Measurements from ENCODE around the gene MME.
"Not testable (repeated sequence)": the region's sequence is repeated elsewhere in the genome, so short reads cannot be mapped to it uniquely, and the experiment has no call there.

Gene MME

GRCh38 chr3:155190691-155191090, 110.6 kb downstream of the MME start:
- no peak for DNase-seq

GRCh38 chr3:155192957-155193746, 113.0 kb downstream of the MME start:
- DNase-seq, result no peak

GRCh38 chr3:155193868-155194267, 113.7 kb downstream of the MME start:
- DNase-seq, result no peak

- no peak for DNase-seq
Measured at GRCh38 chr3:155194973-155195957, 115.1 kb downstream of the MME start.

GRCh38 chr3:155196131-155197021, 116.3 kb downstream of the MME start:
- DNase-seq, result no peak

- no peak for DNase-seq
Measured at GRCh38 chr3:155197786-155198185, 117.7 kb downstream of the MME start.

- DNase-seq, result no peak
Measured at GRCh38 chr3:155202626-155203025, 122.5 kb downstream of the MME start.

- no peak for DNase-seq
Measured at GRCh38 chr3:155204851-155205250, 124.7 kb downstream of the MME start.

GRCh38 chr3:155208183-155208800, 128.2 kb downstream of the MME start:
- no peak for DNase-seq

GRCh38 chr3:155210736-155211135, 130.6 kb downstream of the MME start:
- DNase-seq, result no peak

- DNase-seq, result no peak
Measured at GRCh38 chr3:155211266-155211665, 131.1 kb downstream of the MME start.

- no peak for DNase-seq
Measured at GRCh38 chr3:155211940-155212339, 131.8 kb downstream of the MME start.

GRCh38 chr3:155216007-155216406, 135.9 kb downstream of the MME start:
- not testable (repeated sequence) for DNase-seq

GRCh38 chr3:155217591-155217990, 137.5 kb downstream of the MME start:
- no peak for DNase-seq

- no peak for DNase-seq
Measured at GRCh38 chr3:155218462-155218861, 138.3 kb downstream of the MME start.

- no peak for DNase-seq
Measured at GRCh38 chr3:155219106-155219505, 139.0 kb downstream of the MME start.

GRCh38 chr3:155225417-155225816, 145.3 kb downstream of the MME start:
- no peak for DNase-seq

- DNase-seq, result no peak
Measured at GRCh38 chr3:155227141-155227540, 147.0 kb downstream of the MME start.

- DNase-seq, result no peak
Measured at GRCh38 chr3:155228676-155229075, 148.6 kb downstream of the MME start.

GRCh38 chr3:155229086-155229485, 149.0 kb downstream of the MME start:
- DNase-seq, result no peak

GRCh38 chr3:155230382-155230781, 150.3 kb downstream of the MME start:
- DNase-seq, result no peak

Measured in anterior cingulate cortex (tissue), 58 donors.